Calu3 (cell line): ENCODE results near the gene INSYN2A. TPM values are rescaled to one million over a fixed set of nuclear protein-coding genes. Genes with fewer than 3 reads are reported as not detected.

Experiments used
- BruUV-seq: library from RNA; stranded (reverse); fragments of 400-500 nt; replicated peaks from 2 replicates; lab custom pipeline; 2021; lab: Mats Ljungman, UMichigan
- CTCF ChIA-PET: fragments of 300-600 bp; sonication (Branson Sonifier 250); formaldehyde crosslinking; loops from one replicate; lab custom pipeline; 2022; ENCODE audit warnings: antibody characterized with exemption; lab: Charles Lee
- DNase-seq: peaks from one replicate; pipeline ENCODE4 v3.0.0; 2022
- H3K27ac Mint-ChIP-seq: one replicate; pipeline ENCODE4 v1.8.0; 2022; ENCODE audit warnings: mixed read lengths; ENCODE audit not compliant: unreplicated experiment
- H3K27me3 Mint-ChIP-seq: one replicate; pipeline ENCODE4 v1.8.0; 2022; ENCODE audit warnings: mixed read lengths; ENCODE audit not compliant: unreplicated experiment
- H3K36me3 Mint-ChIP-seq: one replicate; pipeline ENCODE4 v1.8.0; 2022; ENCODE audit warnings: mild to moderate bottlenecking, moderate library complexity, mixed read lengths; ENCODE audit not compliant: insufficient read depth, unreplicated experiment
- H3K4me1 Mint-ChIP-seq: one replicate; pipeline ENCODE4 v1.8.0; 2022; ENCODE audit warnings: mild to moderate bottlenecking, low read depth, mixed read lengths; ENCODE audit not compliant: unreplicated experiment
- H3K4me3 Mint-ChIP-seq: one replicate; pipeline ENCODE4 v1.8.0; 2022; ENCODE audit warnings: mild to moderate bottlenecking, low read depth, moderate library complexity, mixed read lengths; ENCODE audit not compliant: unreplicated experiment
- H3K9me3 Mint-ChIP-seq: one replicate; pipeline ENCODE4 v1.8.0; 2022; ENCODE audit warnings: low read depth, mixed read lengths; ENCODE audit not compliant: unreplicated experiment
- CTCF ChIP-seq: fragments of 200-600 bp; IDR thresholded peaks from one replicate; pipeline ENCODE4 v1.8.0; 2022; ENCODE audit warnings: antibody characterized with exemption; ENCODE audit not compliant: unreplicated experiment
- intact Hi-C: fragments of 100-400 bp; cut with micrococcal nuclease; formaldehyde crosslinking; loops from one replicate; pipeline ENCODE4 v1.10.0; 2022; ENCODE audit not compliant: unreplicated experiment
- total RNA-seq: library from RNA; stranded (reverse); gene quantifications from 2 replicates; pipeline ENCODE4 v1.2.3, GENCODE V29; 2022

Gene INSYN2A
- total RNA-seq, 1 experiment from 2014 or later: not detected

GRCh38 chr10:127176649-127177048 lies 19.7 kb downstream of the INSYN2A start:
- CTCF ChIA-PET: no interaction called here

DNA sequence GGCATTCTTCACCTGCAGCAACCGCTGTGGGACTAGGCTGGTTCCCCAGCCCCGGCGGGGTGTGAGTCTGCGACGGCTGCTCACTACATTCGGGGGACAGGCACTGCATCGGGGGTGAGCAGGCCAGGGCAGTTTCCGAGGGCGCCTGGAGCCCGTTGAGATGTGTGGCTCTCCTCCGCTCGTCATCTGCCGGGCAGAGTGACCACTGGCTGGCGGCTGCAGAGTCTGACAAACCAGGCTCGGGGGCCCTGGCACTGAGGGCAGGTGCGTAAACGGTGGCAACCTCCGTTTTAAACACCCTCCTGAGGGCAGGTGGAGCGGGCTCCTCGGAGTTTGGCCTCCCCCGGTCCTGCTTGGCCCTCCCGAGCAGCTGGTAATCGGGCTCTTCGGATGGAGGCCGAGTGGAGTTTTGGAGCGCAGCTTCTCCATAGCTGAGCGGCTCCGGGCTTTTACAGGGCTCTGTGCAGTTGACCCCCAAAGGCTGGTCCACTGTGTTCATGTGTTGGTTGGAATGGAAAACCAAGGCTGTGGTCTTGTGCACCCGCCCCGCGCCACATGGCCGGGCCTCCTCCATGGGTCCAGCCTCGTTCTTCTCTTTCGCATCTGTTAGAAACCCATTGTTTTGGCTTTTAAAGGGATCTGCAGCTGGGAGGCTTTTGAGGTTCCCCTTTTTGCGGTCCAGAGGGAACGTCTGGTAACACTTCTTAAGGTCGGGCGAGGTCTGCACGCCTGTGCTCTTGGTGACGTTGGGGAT lies 20.9 kb downstream of the INSYN2A start:
- Mint-ChIP-seq H3K27me3 (no peaks in the 10 kb centered on the region), H3K9me3 (no peaks in the 10 kb centered on the region), H3K4me3 (no peak overlapping the region), H3K4me1 (no peaks in the 10 kb centered on the region), H3K36me3 (no peaks in the 10 kb centered on the region), H3K27ac (no peak overlapping the region)
- CTCF ChIA-PET: no interaction called here
- no TSS peak for BruUV-seq
- no peak for TF ChIP-seq CTCF
- intact Hi-C loops: no loop called here
- no peak for DNase-seq

More at GRCh38 chr10:127176649-127177048, 19.7 kb downstream of the INSYN2A start:
- H3K4me3 Mint-ChIP-seq: no peak overlapping the region
- no peak for TF ChIP-seq CTCF
- no peak overlapping the region for H3K27ac Mint-ChIP-seq
- no TSS peak for BruUV-seq
- DNase-seq: no peak
- H3K36me3 Mint-ChIP-seq: no peaks in the 10 kb centered on the region
- no peaks in the 10 kb centered on the region for H3K4me1 Mint-ChIP-seq
- intact Hi-C loops: no loop called here
- H3K27me3 Mint-ChIP-seq: no peaks in the 10 kb centered on the region
- no peaks in the 10 kb centered on the region for H3K9me3 Mint-ChIP-seq

GRCh38 chr10:127174866-127175265 lies 21.5 kb downstream of the INSYN2A start:
- BruUV-seq: no TSS peak
- H3K27me3 Mint-ChIP-seq: no peaks in the 10 kb centered on the region
- no peaks in the 10 kb centered on the region for H3K36me3 Mint-ChIP-seq
- intact Hi-C loops: no loop called here
- no peaks in the 10 kb centered on the region for H3K4me1 Mint-ChIP-seq
- H3K27ac Mint-ChIP-seq: no peak overlapping the region
- H3K4me3 Mint-ChIP-seq: no peak overlapping the region
- H3K9me3 Mint-ChIP-seq: no peaks in the 10 kb centered on the region
- DNase-seq: no peak
- no peak for TF ChIP-seq CTCF
- CTCF ChIA-PET: no interaction called here

GRCh38 chr10:127168261-127168660 lies 28.1 kb downstream of the INSYN2A start:
- no peak for DNase-seq

More at GRCh38 chr10:127168261-127168660, 28.1 kb downstream of the INSYN2A start:
- no peaks in the 10 kb centered on the region for H3K9me3 Mint-ChIP-seq
- H3K27ac Mint-ChIP-seq: no peak overlapping the region
- no peak for TF ChIP-seq CTCF
- H3K4me3 Mint-ChIP-seq: no peak overlapping the region
- CTCF ChIA-PET: no interaction called here
- H3K27me3 Mint-ChIP-seq: no peaks in the 10 kb centered on the region
- no TSS peak for BruUV-seq
- peaks cover 7% of the 10 kb centered on the region for H3K4me1 Mint-ChIP-seq
- no peaks in the 10 kb centered on the region for H3K36me3 Mint-ChIP-seq
- intact Hi-C loops: no loop called here
